GM19035 (cell line): ENCODE measurements around the gene EBP.
A peak's percentile ranks its signal among the peaks of the same experiment; 100 is the strongest.

ENCODE experiments used
- ATAC-seq: cut with Tn5 transposase; IDR thresholded peaks from one replicate; pipeline ENCODE4 v1.9.1; 2021; ENCODE audit not compliant: unreplicated experiment

EBP gene

DNA sequence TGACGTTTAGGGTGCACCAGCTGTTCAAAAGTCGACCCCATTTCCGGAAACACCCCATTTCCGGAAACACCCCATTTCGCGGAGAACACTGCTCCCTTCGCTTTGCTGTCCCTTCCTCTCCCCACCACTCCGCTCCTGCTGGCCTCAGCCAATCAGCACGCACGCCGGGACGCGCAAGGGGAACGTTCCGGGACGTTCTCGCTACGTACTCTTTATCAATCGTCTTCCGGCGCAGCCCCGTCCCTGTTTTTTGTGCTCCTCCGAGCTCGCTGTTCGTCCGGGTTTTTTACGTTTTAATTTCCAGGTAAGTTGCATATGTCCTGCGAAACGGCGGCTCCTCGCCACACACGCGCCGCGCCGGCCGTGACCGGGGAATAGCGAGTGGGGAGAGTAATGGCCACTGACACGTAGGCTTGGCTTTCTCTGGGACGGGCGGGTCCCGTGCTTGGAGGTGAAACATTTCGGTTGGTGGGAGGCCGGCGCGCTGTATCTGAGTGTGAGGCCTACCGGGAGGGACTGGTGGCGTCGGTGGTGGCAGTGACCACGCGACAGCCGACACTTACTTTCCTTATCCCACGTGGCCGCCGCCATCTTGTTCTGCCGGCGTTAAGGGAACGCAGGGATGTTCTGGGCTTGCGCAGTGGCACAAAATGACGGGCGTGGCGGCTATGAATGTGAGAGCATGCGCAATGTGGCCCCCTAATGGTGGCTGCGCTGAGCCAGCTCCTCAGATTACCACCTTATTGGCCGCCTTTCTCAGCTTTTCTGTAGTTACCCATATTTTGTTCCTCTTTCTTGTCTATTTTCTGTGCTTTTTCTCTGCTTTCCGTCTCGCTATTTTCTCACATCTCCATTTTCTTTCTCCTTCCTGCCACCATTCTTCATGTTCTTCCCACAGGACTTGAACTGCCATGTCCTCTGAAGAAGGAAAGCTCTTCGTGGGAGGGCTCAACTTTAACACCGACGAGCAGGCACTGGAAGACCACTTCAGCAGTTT lies 53.0 kb downstream of the EBP start, which contains the start of gene RBM3:
RBM3 (plus strand) TSS at position 215 of the 997 bp plus-strand sequence; CDS start at position 912, 697 bp downstream.
- peak; percentile 79 for ATAC-seq

DNA sequence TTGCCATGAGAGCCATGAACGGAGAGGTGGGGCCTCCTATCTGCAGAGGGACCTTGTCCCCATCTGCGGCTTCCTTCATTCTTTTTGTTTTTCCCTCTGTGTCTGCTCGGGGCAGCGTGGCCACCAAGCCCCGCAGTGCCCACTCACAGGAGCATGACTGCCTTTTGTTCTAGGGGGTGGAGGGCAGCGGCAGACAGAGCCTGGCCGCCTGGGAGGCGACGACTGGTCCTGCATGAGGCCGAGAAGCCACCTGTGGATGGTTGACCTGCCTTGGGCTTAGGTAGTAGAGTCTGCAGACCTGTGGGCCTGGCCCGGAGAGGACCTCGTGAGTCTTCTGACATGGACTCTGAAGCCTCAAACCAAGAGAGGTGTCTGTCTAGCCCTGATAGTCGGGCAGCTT lies 54.0 kb downstream of the EBP start:
- ATAC-seq = no peak

DNA sequence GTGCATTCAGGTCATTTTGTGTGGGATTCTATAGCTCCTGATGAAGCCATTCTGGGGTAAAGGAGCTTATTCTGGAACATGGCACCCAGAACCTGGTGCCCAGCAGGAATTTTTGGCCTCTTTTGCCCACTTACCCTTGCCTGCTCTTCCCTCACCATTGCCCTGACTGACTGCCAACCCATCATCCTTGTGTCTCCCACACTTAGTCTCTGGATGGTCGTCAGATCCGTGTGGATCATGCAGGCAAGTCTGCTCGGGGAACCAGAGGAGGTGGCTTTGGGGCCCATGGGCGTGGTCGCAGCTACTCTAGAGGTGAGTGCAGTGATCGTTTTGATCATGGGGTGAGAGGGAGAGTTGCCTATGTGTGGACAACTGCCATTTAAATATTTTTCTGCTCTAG lies 54.5 kb downstream of the EBP start:
- no peak for ATAC-seq
